HG03457 (cell line): ENCODE results near the gene PRKAG2.
"Not testable (repeated sequence)": the region's sequence is repeated elsewhere in the genome, so short reads cannot be mapped to it uniquely, and the experiment has no call there.

ENCODE experiments used
- ATAC-seq: cut with Tn5 transposase; IDR thresholded peaks from one replicate; pipeline ENCODE4 v1.9.1; 2021; ENCODE audit warnings: moderate number of reproducible peaks; ENCODE audit not compliant: unreplicated experiment

PRKAG2 gene

GRCh38 chr7:151885202-151885580, 8.3 kb upstream of the PRKAG2 start:
- no peak for ATAC-seq

- ATAC-seq = no peak
These were observed 7.6 kb upstream of the PRKAG2 start for GRCh38 chr7:151884312-151885201.

GRCh38 chr7:151883857-151884256, 6.9 kb upstream of the PRKAG2 start:
- no peak for ATAC-seq

DNA sequence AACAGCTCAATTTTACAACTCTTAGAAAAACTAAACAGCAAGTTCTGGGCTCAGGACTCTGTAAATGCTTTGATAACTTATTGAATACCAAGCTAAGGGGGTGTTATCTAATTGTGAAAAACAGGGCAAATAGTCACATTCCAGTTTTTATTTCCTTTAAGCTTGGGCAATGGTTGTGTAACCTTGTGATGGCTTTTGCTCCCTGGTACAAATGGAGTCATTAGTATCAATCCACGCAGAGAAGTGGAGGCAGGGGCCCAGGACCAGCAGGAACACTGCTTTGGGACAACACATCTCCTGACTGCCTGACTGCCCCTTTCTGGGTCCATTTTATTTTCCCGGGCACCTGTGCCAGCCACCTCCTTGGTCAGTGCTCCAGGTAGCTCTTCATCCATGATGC, 5.8 kb upstream of the PRKAG2 start:
- no peak for ATAC-seq

DNA sequence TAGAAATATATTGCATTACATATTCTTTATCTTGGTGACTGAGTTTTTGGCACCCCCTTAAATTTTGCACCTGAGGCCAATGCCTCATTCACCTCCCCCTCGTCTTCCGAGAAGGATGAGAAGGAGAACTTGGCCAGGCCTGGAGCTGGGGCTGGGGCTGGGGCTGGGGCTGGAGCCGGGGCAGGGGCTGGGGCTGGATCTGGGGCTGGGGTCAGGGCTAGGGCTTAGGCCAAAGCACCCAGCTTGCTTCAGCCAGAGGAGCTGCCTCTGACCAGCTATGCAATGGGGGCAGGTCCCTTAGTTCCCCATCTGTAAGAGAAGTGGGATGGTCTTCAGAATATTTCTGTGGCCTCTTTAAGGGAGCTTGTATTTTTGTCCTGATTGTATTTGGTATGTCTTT, 3.8 kb upstream of the PRKAG2 start:
- ATAC-seq = no peak

DNA sequence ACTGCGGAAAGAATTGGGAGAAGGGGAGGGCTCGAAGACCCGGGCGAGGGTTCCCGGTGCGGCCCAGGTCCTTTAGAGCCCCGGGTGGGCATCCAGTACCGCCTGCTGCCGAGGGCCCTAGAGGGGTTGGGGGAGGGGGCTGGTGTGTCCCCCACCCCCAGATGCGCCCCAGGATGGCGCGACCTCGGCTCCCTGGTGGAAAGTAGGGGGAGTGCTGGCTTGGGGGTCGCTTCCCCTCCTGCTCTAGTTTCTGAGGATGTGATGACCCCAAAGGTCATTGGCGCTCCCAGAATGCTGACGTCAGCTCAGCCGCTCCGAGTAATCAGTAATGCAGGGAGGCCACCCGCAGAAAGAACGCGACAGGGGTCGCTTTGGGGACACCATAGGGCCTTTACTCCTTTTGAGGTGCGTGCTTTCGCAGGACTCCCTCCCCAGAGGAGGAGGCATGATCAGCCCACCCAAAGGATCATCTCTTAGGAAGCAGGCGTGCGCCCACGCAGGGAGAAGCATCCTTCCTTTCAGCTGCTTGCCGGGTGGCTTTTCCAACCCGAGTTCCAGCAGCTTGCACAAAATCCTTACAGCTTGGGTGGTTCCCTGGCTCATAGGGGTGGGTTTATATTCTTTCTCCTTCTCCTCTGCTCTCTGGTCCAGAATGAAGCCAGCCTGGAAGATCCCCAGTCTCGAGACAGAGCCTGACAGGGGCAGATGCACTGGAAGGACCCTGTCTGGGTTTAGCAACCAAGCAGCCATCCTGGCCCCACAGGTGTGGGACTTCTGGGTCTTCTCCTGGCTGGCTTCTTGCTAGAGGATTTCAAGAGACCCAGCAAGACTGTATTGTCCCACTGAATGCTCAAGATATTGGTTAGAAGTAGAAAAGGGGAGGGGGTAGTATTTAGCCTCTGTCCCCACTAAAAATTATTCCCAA, 1.3 kb upstream of the PRKAG2 start:
- ATAC-seq = no peak

GRCh38 chr7:151875942-151876898, 695 bp downstream of the PRKAG2 start:
- ATAC-seq = no peak

DNA sequence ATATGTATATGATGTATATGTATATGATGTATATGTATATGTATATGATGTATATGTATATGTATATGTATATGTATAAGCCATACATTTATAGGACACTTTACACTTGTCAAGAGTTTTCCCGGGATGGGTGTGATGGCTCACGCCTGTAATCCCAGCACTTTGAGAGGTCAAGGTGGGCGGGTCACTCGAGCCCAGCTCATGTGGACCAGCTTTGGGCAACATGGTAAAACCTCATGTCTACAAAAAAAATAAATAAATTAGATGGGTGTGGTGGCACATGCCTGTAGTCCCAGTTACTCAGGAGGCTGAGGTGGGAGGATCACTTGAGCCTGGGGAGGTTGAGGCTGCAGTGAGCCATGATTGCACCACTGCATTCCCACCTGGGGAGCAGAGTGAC, 2.4 kb downstream of the PRKAG2 start:
- ATAC-seq = not testable (repeated sequence)

GRCh38 chr7:151873402-151873965, 3.4 kb downstream of the PRKAG2 start:
- ATAC-seq = no peak

- no peak for ATAC-seq
These were observed 4.1 kb downstream of the PRKAG2 start for GRCh38 chr7:151872531-151873401.

DNA sequence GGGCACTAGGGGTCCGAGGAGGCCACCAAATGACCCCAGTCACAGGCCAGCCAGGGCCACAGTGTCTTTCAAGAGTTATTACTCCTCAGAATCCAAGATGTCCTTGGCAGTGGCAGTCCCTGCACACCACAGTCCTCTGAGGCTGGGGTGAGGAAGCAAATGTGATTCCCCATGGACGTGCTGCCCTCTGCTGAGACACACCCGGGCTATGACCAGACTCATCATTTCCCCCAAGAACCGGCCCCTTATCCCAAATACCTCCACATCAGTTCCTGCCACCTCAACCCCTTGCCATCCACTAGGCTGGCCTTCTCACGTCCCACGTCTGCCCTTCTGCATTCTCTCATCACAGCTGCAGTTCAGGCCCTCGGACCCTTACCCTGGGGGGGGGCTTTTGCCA, 5.0 kb downstream of the PRKAG2 start:
- ATAC-seq = no peak

DNA sequence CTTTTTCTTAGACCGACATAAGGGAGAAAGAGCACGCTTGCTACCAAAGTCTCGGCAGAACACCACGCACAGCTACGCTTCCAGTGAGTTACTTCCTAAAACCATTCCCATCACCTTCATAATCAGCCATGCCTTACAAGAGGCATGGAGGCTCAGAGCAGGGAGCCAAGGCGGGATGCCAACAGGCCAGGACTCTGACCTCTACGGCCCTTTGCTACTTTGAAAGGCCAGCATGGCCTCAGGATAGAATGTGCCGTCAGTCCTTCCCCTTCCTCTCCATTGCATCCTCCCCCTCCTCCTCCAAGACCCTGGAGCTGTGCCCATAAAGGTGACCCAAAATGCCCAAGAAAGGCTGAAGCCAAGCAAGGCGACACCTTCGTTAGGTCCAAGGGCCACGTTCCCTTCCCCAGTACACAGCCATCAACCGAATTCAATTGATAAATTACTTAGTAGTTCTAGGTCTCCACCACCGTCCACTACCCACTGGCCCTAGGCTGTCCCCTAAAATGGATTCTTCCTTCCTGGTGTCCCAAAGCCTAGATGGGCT, 5.7 kb downstream of the PRKAG2 start:
- ATAC-seq = no peak

DNA sequence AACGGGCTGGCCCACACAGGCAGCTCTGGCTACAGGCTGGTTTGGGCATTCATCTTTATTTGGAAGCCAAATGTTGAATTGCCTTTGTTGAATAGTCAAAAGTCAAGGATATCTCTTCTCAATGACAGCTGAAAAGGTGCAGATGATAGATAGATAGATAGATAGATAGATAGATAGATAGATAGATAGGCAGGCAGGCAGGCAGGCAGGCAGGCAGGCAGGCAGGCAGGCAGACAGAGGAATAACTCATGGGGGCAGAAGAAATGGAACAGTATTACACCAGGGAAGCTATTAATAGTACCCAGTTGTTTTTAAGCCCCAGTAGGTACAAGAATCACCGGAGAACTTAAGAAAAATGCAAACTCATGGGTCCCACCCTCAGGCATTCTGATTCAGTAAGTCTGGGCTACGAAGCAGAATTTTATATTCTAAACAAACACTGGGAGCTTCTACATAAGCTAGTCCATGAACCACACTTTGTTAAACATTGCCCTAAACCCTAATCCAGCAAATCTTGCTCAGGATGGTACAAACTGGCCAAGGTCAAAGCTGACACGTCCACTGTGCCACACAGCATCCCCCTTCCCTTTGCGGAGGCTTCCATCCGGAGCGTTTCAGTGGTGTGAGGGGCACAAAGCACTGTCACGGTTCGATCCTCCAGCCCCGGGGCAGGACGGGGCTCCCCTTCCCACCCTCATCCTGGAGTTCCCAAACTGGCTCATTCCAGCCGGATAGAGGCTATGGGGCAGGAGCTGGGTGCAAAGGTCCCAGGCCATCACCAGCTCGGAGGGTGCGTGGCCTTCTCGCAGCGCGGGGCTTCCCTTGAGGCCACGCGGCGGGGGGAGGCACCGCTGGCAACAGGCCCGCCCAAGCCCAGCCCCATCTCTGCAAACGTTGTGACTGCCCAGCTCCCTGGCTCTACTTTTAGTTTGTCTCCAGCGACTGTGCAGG, 6.7 kb downstream of the PRKAG2 start:
- ATAC-seq = no peak

DNA sequence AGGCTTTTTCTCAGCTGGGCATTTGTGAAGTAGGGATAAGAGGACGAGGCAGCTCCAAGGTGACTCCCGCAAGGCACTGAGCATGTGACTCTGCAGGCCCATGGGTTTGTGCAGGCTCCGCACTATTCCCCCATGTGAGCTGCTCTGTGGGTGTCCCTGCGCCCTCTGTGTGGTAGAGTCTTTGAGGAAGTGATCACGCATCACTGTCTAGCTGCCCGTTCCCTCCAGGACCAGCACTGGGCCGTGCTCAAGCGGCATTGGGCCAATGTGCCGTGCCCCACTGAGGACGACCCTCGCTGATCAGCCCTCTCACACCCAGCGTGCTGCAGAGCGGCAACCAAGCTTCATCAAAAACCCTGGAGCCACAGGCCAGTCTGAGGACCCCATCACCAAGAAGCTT, 7.5 kb downstream of the PRKAG2 start:
- ATAC-seq = no peak

GRCh38 chr7:151869109-151869428, 7.8 kb downstream of the PRKAG2 start:
- ATAC-seq = no peak

GRCh38 chr7:151868396-151869108, 8.4 kb downstream of the PRKAG2 start:
- ATAC-seq = no peak

DNA sequence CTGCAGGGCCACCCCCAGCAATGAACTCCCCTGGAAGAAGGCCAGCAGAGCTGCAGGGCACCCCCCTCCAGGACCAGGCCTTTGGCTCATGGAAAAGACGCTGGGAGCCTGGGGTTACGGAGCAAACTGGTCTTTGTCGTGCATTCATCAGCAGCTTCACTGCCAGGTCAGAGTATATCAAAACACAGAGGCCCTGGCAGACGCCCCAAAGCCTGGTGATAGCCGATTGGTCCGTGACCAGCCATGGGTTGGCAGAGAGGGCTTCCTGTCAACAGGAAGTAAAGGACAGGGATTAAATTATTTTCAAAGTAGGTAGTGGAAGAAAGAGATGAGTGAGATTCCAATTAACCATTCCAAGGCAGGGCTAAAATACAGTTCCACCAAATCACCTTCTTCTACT, 9.0 kb downstream of the PRKAG2 start:
- no peak for ATAC-seq
